Activated T-helper 1 cell treated with Interleukin-2 at 50 U/mL for 16 hours (primary cell): ENCODE measurements around the gene ELOVL7.
"Not testable (repeated sequence)": the region's sequence is repeated elsewhere in the genome, so short reads cannot be mapped to it uniquely, and the experiment has no call there.

ENCODE experiments used
- DNase-seq: peaks from one replicate; pipeline ENCODE4 v3.0.0-alpha.2; 2020; ENCODE audit warnings: low read depth

The ELOVL7 gene

DNA sequence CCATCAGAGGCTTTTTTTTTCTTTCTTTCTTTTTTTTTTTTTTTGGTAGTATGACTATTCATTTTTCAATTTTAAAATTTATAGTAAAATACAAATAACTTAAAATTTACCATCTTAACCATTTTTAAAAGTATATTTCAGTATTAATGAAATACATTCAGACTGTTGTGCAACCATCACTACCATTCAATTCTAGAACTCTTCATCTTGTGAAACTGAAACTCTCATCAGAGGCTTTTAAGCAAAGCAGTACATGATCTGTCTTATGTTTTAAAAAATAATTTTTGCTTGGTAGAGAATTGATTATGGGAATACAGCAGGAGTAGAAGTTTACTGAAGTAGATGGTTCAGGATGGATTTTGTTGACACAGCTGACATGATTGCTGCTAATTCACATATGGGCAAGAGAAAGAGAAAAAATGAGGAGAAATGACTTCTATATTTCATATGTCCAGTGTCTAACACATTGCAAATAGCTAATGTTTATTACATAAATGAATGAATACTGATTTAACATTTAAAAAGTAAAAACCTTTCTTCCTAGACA is 13.4 kb downstream of the ELOVL7 start:
- DNase-seq: no peak

DNA sequence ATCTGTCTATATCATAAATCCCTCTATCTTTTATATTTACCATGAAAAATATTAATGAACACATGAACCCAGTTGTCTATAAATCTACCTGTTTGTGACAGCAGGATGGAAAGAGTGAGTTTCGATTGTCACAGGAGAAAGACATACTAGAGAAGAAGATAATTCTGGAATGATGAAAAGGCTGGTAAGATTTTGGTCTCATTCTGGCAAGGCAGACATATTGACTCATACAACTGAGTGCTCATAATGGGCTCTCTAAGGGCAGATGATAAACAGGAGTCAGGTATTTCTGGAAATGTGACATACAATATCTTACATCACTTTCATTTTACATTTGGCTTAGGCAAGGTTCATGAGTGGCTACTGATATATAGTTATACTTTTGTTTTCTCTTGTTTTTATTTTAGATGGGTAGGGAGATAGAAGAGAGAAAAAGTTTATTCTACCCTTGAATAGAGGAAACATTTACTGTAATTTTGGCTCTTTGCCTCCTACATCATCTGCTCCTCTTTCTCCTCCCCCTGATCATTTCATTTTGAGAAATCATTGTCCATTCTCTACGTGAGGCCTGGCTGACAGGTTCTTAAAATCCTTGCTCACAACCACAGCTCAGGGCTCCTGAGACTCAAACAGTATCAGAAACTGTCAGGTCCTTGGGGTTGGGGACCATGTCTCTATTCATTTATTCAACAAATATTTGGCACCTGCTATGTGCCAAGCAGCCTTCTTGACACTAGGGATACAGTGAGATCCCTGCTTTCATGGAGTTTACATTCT is 14.4 kb downstream of the ELOVL7 start:
- no peak for DNase-seq

GRCh38 chr5:60827201-60827600 is 16.9 kb downstream of the ELOVL7 start:
- DNase-seq: no peak

DNA sequence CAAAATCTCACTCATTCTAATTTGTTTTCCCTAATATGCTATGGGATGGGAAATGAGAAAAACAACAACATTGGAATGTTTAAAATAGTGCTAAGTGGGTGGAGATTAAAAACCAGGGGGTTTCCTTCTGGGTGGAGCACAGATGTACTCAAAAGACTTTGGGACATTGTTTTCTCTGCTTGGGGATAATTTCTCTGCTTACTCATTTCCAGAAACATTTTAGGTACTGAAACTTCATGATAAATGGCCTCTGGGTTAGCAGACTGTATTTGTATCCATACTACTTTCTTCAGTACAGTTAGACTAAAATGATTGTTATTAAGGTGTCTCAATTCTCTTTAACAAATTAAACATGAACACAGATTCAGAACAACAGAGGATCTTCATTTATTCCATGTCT is 17.4 kb downstream of the ELOVL7 start:
- DNase-seq: no peak

- DNase-seq: no peak
Measured at GRCh38 chr5:60823574-60823973, 20.5 kb downstream of the ELOVL7 start.

DNA sequence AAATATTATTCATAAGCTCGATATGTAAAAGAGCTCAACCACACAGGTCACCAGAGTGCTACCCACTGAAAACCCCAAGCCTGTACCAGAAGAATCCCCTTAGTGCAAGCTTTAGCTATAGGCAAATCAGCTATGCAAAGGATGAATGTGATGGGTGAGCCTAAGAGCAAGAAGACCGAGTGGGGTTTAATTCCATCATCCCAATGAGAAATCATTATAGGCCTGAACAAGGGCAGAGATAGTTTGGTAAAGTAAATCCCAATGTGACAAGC is 21.8 kb downstream of the ELOVL7 start:
- no peak for DNase-seq

GRCh38 chr5:60821488-60822284 is 22.4 kb downstream of the ELOVL7 start:
- no peak for DNase-seq

- no peak for DNase-seq
Measured at GRCh38 chr5:60820593-60821487, 23.2 kb downstream of the ELOVL7 start.

DNA sequence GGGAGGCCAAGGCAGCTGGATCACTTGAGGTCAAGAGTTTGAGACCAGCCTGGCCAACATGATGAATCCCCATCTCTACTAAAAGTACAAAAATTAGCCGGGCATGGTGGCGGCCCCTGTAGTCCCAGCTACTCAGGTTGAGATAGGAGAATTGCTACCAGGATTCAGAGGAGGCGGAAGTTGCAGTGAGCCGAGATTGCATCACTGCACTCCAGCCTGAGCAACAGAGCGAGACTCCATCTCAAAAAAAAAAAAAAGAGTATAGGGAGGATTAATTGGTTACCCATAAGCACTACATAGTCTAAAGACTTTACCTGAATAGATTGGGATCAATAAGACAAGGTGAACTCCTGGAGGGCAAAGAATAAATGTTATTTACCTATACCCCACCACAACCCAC is 27.9 kb downstream of the ELOVL7 start:
- not testable (repeated sequence) for DNase-seq

DNA sequence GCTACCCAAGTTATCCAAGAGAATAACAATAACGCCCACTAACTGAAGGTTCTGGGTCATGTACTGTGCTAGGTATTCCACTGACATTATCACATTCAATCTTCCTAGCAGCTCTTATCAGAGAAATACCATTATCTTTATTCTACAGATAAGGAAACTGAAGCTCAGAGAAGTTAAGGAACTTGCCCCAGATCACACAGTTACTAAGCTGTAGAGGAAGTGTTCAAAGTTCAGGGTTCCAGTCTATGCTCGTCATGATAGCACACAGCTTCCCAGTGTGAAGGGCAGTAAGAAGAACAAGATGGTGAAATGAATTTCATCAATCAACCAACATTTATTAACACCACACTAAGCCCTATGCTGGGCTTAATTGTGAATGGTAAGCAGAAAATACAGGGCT is 29.6 kb downstream of the ELOVL7 start:
- no peak for DNase-seq

GRCh38 chr5:60812426-60812825 is 31.6 kb downstream of the ELOVL7 start:
- DNase-seq: no peak

DNA sequence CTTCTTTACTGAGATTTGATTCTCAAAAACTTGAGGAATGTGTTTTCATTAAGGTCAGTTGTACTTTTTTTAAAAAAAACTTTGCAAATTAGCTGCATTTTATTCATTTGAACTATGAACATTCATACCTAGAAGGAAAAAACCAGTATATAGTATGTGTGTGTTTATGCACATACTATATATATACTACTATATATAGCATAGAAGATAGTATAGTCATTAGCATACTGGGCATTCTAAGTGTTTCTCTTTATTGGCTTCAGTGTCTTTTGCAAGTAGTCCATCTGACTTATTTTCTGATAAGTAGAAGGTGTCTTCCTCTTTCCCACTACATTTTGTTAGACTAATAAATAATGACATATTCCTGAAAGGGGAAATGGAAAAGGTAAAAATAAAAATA is 33.0 kb downstream of the ELOVL7 start:
- DNase-seq: no peak

DNA sequence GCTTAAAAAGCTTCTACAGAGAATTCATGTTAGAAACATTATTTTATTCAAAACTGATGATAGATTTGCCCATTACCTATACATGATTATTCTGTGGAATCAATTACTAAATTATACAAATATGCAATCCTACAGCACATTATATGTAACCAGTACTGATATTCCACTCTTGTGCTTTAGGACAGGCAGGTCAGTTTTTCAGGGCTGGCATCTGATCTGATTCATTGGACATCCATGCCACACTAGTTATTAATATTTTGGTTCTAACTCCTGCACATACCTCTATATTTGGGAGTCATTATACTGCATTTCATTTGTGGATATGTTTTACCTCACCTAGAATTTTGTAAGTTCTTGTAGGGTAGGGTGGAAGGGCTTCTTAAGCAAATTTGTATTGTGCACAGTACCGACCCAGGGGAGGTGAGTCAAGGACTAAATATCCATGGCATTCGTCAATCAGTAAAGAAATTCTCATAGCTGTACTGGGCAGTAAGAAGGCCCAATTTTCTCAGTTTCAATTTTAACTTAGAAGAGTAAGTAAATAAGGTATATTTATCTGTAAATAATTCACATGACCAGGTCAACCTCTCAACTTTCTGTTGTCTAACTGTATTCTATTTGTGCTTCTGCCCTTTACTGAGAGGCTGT is 33.5 kb downstream of the ELOVL7 start:
- no peak for DNase-seq

DNA sequence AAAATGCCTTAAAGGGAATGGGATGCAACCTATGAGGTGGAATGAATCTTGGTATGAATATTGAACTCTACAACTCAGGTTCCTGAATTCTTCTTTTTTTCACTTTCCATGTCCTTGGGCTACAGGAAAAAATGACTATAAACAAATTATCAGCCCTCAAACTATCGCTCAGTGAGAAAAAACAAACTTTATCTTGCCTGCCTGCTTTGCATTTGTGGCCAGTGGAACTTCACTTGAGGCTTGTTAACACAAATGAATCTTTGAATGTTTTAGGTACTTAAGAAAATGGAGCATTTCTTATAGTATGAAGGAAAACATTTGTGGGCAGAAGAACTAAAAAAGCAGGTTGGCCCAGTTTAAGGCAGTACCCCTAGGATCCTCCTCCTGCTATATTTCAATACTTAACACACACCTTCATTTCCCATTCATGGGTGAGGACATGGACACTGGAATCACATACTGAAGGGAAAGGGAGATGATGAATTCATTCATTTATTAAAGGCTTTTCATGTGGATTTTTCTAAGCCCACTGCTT is 34.1 kb downstream of the ELOVL7 start:
- DNase-seq: no peak

DNA sequence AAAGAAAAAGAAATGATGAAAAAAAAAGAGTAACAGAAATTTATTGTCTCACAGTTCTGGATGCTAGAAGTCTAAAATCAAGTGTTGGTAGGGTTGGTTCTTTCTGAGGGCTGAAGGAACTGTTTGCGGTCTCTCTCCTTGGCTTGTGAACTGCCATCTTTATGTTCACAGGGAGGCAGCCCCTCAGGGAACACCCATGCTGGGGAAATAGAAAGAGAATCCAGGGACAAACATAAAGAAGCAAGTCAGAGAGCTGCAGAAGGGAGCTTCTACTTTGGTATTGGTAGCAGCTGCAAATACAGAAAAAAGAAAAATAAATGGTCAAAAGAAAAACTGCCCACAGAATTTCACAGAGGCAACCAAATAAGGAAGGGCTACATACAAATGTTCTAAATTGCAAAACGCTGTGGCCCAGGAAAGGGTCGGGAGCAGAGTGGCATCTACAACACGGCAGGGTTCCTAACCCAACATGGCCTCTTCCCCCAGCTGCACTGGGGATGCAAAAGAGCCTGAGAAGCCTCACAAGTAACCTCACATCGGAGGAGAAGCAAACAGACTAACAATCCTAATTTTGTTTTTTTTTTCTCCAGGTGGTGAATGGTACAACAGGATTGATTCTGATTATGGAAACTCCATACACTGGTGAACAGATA is 37.4 kb downstream of the ELOVL7 start:
- no peak for DNase-seq

DNA sequence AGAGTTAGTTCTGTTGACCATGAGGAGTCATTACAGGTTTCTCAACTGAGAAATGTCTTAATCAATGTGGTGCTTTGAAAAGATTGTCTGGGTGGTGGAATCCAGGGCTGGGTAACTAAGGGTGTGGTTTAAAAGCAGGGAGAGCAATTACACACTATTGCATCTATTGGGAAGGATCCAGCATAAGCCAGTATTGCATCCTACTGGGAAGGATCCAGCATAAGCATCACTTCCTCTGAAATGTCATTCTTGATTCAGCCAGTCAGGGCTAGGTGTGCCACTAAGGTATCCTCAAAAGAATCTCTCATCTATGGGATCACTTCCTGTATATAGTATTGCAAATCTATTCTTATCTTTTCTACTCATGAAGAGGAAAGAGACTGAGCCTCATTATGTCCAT is 38.6 kb downstream of the ELOVL7 start:
- no peak for DNase-seq

DNA sequence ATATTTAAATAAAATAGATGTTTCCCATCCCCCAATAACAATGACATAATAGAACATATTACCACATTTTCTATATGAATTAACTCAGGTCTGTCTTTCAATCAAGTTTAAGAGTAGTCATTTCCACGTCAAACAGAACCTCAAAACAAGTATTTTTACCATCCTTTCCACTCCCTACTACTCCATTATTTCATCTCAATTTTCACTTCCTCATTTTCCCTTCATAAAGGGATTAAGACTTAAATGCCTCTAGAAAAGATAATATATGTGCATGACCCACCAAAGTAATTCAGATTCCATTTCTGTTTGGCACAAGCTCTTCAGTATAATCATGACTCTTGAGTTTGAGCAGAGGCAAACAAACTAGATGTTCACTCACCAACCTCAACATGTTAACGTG is 40.4 kb downstream of the ELOVL7 start:
- no peak for DNase-seq

DNA sequence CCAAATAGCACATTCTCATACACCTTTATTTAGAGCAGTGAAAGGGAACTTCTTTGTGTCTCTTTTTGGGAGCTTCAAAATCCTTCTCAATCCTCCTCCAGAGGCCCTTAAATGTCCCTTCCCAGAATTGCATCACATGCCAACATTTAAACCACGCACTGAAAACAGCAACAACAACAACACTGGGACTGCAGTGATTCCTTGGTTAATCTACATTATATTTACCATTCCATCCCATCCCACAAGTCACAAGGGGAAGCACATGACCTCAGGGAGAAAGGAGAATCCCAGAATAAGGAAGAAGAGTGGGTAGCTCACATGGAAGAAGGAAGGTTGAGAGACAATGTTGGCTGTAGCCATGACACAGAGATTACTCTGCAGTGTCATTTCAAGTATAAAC is 41.1 kb downstream of the ELOVL7 start:
- no peak for DNase-seq

DNA sequence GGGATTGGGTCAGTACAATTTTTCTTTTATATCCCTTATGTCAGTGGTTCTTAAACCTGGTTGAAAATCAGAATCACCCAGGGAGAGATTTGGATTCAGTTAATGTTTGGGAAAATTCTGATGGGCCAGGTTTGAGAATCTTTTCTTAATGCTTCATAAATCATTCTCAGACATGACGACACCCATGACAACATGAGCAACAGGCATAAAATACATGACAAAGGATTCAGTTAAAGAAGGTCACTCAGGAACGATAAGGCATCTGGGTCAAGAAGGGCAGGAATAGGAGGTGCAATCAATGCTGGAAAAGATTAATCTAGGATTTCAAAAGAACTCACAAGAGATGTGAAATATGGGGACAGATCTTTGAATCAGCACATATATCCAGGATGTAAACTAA is 41.8 kb downstream of the ELOVL7 start:
- DNase-seq: no peak

DNA sequence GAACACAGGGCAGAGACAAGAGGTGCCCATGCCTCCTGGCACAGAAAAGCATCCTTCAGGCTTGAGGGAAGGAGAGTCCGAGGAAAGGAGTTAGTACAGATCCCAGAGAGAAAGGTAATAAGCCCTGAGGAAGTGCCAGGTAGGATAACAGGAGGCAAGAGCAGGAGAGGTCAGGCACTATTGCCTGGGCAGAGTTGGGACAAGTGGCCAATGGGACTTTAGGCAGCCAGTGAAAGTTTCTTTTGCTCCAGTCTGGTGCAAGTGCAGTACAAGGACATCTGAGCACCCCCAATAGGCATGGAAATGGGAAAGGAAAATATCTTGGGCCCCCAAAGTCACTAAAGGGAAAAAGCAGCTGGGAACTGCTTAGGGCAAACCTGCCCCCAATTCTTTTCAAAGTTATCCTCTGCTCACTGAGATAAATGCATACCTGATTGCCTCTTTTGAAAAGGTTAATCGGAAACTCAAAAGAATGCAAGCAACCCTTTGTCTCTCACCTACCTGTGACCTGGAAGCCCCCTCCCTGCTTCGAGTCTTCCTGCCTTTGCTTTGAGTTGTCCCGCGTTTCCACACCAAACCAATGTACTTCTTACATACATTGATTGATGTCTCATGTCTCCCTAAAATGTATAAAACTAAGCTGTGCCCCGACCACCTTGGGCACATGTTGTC is 46.5 kb downstream of the ELOVL7 start:
- DNase-seq: no peak
